Natural killer cell (primary cell): Measurements from ENCODE around the gene CCDC91. TPM values are rescaled to one million over a fixed set of nuclear protein-coding genes. Genes with fewer than 3 reads are reported as not detected.
"Not testable (repeated sequence)": the region's sequence is repeated elsewhere in the genome, so short reads cannot be mapped to it uniquely, and the experiment has no call there.

ENCODE experiments used
- ATAC-seq, 3 donors: fragments of 150-1000 bp in 2 of 3; fragments of 200-7000 bp in 1 of 3; cut with Tn5 transposase; 1 replicate in 1 of 3; 2 replicates in 2 of 3; pipeline ENCODE4 v1.10.0; 2021; ENCODE audit warnings: mild to moderate bottlenecking in 2 of 3, moderate library complexity in 2 of 3
- DNase-seq, 2 donors: peaks; one replicate each; pipeline versions ENCODE4 v3.0.0 to v3.0.0-alpha.2; 2013 to 2021; ENCODE audit warnings: mixed read lengths in 1 of 2
- H3K27ac ChIP-seq: one replicate; pipeline ENCODE4 v1.5.1; 2013; ENCODE audit warnings: mild to moderate bottlenecking, low read length
- H3K27me3 ChIP-seq: one replicate; pipeline ENCODE4 v1.6.1; 2013; ENCODE audit warnings: low read length; ENCODE audit not compliant: control insufficient read depth, insufficient read depth
- H3K36me3 ChIP-seq: one replicate; pipeline ENCODE4 v1.6.1; 2013; ENCODE audit warnings: low read length; ENCODE audit not compliant: control insufficient read depth, insufficient read depth
- H3K4me1 ChIP-seq: one replicate; pipeline ENCODE4 v1.6.1; 2013; ENCODE audit warnings: low read length; ENCODE audit not compliant: control insufficient read depth, insufficient read depth
- H3K4me3 ChIP-seq: one replicate; pipeline ENCODE4 v1.5.1; 2013; ENCODE audit warnings: low read length
- H3K9me3 ChIP-seq: one replicate; pipeline ENCODE4 v1.6.1; 2013; ENCODE audit warnings: low read length; ENCODE audit not compliant: control insufficient read depth, insufficient read depth
- H3K27ac Mint-ChIP-seq, 2 donors: one replicate each; pipeline ENCODE4 v1.8.0; 2022; ENCODE audit warnings: mild to moderate bottlenecking in 2 of 2, mixed read lengths in 2 of 2, moderate library complexity in 1 of 2
- H3K27me3 Mint-ChIP-seq, 2 donors: one replicate each; pipeline ENCODE4 v1.8.0; 2022; ENCODE audit warnings: low read depth in 2 of 2, mixed read lengths in 2 of 2
- H3K36me3 Mint-ChIP-seq: one replicate; pipeline ENCODE4 v1.8.0; 2022; ENCODE audit warnings: mixed read lengths
- H3K4me1 Mint-ChIP-seq, 2 donors: one replicate each; pipeline ENCODE4 v1.8.0; 2022; ENCODE audit warnings: mixed read lengths in 2 of 2
- H3K4me3 Mint-ChIP-seq: one replicate; pipeline ENCODE4 v1.8.0; 2022; ENCODE audit warnings: mild to moderate bottlenecking, moderate library complexity, mixed read lengths
- H3K9me3 Mint-ChIP-seq, 2 donors: one replicate each; pipeline ENCODE4 v1.8.0; 2022; ENCODE audit warnings: mixed read lengths in 2 of 2
- CTCF ChIP-seq: fragments of 200-600 bp; IDR thresholded peaks from one replicate; pipeline ENCODE4 v1.8.0; 2022; ENCODE audit warnings: antibody characterized with exemption
- WGBS: methylation state at CpG from one replicate; pipeline ENCODE4 v1.1.7; 2013; ENCODE audit warnings: missing lambda C conversion rate; ENCODE audit not compliant: insufficient coverage; 5-methylcytosine and 5-hydroxymethylcytosine counted together
- intact Hi-C: fragments of 100-400 bp; cut with micrococcal nuclease; formaldehyde crosslinking; loops from one replicate; pipeline ENCODE4 v1.14.2; 2022
- total RNA-seq, 4 donors: library from RNA; stranded (reverse); fragments of 120-200 nt in 1 of 4; gene quantifications; one replicate each; pipeline versions ENCODE4 v1.2.3 to v1.2.4, GENCODE V29; 2013 to 2022

The CCDC91 gene
- total RNA-seq, 3 donors from 2014 or later (not counting 1 experiment from before 2014, with no cell fraction given), result 48.8 to 65.8 (median 60.2) TPM

GRCh38 chr12:28367993-28368392 is 177.7 kb downstream of the CCDC91 start:
- intact Hi-C loops, result no loop called here
- H3K27me3 Mint-ChIP-seq, result no peaks in the 10 kb centered on the region
- no peak overlapping the region for H3K4me3 Mint-ChIP-seq
- H3K27ac ChIP-seq, result no peak overlapping the region
- no peak overlapping the region for H3K4me3 ChIP-seq
- DNase-seq (no peak), ATAC-seq (no peak)
- H3K4me1 ChIP-seq, result no peaks in the 10 kb centered on the region
- no CpG with 5 or more reads among the region's 2 CpGs for WGBS
- H3K27ac Mint-ChIP-seq, result no peak overlapping the region
- no peaks in the 10 kb centered on the region for H3K27me3 ChIP-seq
- H3K36me3 Mint-ChIP-seq, result peaks cover 49% of the 10 kb centered on the region
- no peak for TF ChIP-seq CTCF
- peaks cover 7 to 24% of the 10 kb centered on the region in 2 donors for H3K9me3 Mint-ChIP-seq
- peaks cover 13% of the 10 kb centered on the region for H3K9me3 ChIP-seq
- peaks cover 0 to 10% of the 10 kb centered on the region in 2 donors for H3K4me1 Mint-ChIP-seq
- peaks cover 13% of the 10 kb centered on the region for H3K36me3 ChIP-seq

GRCh38 chr12:28369483-28369882 is 179.2 kb downstream of the CCDC91 start:
- peaks cover 9 to 10% of the 10 kb centered on the region in 2 donors for H3K4me1 Mint-ChIP-seq
- peaks cover 49% of the 10 kb centered on the region for H3K36me3 Mint-ChIP-seq
- H3K27me3 Mint-ChIP-seq, result no peaks in the 10 kb centered on the region
- Histone ChIP-seq H3K4me3 (no peak overlapping the region), H3K9me3 (peaks cover 13% of the 10 kb centered on the region), H3K27ac (no peak overlapping the region), H3K4me1 (no peaks in the 10 kb centered on the region), H3K36me3 (peaks cover 13% of the 10 kb centered on the region), H3K27me3 (no peaks in the 10 kb centered on the region)
- no peak for DNase-seq
- no peak overlapping the region for H3K27ac Mint-ChIP-seq
- no peak overlapping the region for H3K4me3 Mint-ChIP-seq
- intact Hi-C loops, result no loop called here
- TF ChIP-seq CTCF, result no peak
- WGBS, result 94% methylated on average over 2 of the region's 2 CpGs
- no peak for ATAC-seq
- H3K9me3 Mint-ChIP-seq, result peaks cover 7 to 26% of the 10 kb centered on the region in 2 donors

GRCh38 chr12:28374556-28374955 is 184.3 kb downstream of the CCDC91 start:
- no peak overlapping the region for H3K27ac Mint-ChIP-seq
- H3K27me3 Mint-ChIP-seq, result no peaks in the 10 kb centered on the region
- H3K4me3 Mint-ChIP-seq, result no peak overlapping the region
- DNase-seq (no peak), ATAC-seq (no peak)
- intact Hi-C loops, result no loop called here
- Histone ChIP-seq H3K9me3 (peaks cover 3% of the 10 kb centered on the region), H3K4me1 (no peaks in the 10 kb centered on the region), H3K4me3 (no peak overlapping the region), H3K27me3 (no peaks in the 10 kb centered on the region), H3K27ac (no peak overlapping the region), H3K36me3 (peaks cover 2% of the 10 kb centered on the region)
- H3K9me3 Mint-ChIP-seq, result peaks cover 2 to 12% of the 10 kb centered on the region in 2 donors
- TF ChIP-seq CTCF, result no peak
- peaks cover 21 to 25% of the 10 kb centered on the region in 2 donors for H3K4me1 Mint-ChIP-seq
- peaks cover 26% of the 10 kb centered on the region for H3K36me3 Mint-ChIP-seq

- Histone ChIP-seq H3K36me3 (no peaks in the 10 kb centered on the region), H3K27me3 (no peaks in the 10 kb centered on the region), H3K4me1 (no peaks in the 10 kb centered on the region), H3K9me3 (no peaks in the 10 kb centered on the region), H3K27ac (no peak overlapping the region), H3K4me3 (no peak overlapping the region)
- ATAC-seq, result no peak
- no peak for TF ChIP-seq CTCF
- peaks cover 15% of the 10 kb centered on the region in 2 donors for H3K4me1 Mint-ChIP-seq
- intact Hi-C loops, result no loop called here
- no peak for DNase-seq
- no peaks in the 10 kb centered on the region for H3K9me3 Mint-ChIP-seq
- no peaks in the 10 kb centered on the region for H3K36me3 Mint-ChIP-seq
- no peaks in the 10 kb centered on the region for H3K27me3 Mint-ChIP-seq
- no peak overlapping the region for H3K27ac Mint-ChIP-seq
- H3K4me3 Mint-ChIP-seq, result no peak overlapping the region
Measured at GRCh38 chr12:28378736-28379135, 188.5 kb downstream of the CCDC91 start.

GRCh38 chr12:28379779-28380178 is 189.5 kb downstream of the CCDC91 start:
- ATAC-seq, H3K27me3 ChIP-seq, H3K27me3 Mint-ChIP-seq, H3K4me3 ChIP-seq, H3K36me3 Mint-ChIP-seq, DNase-seq, H3K9me3 ChIP-seq, H3K9me3 Mint-ChIP-seq, H3K36me3 ChIP-seq, H3K27ac ChIP-seq, H3K27ac Mint-ChIP-seq, H3K4me1 ChIP-seq, H3K4me3 Mint-ChIP-seq, intact Hi-C loops: not testable (repeated sequence)
- H3K4me1 Mint-ChIP-seq, result peaks cover 12 to 15% of the 10 kb centered on the region in 2 donors
- 100% methylated on average over 2 of the region's 3 CpGs for WGBS
